ENCODE results near the gene PLEKHM3.

The PLEKHM3 gene

GRCh38 chr2:207876842-207877535 is 148.3 kb downstream of the PLEKHM3 start:
- TF ChIP-seq CTCF (IDR thresholded peaks at IDR 0.05; ENCODE audit: low read depth, low read length, missing control alignments), result no peak

GRCh38 chr2:207875473-207876212 is 149.7 kb downstream of the PLEKHM3 start:
- DNase-seq, result no peak
- Histone ChIP-seq H3K27ac (no peak overlapping the region), H3K4me3 (ENCODE audit: low read depth, low read length) (no peak overlapping the region), H3K36me3 (replicated peaks) (no peaks in the 10 kb centered on the region), H3K27me3 (replicated peaks) (no peaks in the 10 kb centered on the region)
- in situ Hi-C loops (cut with HindIII; ENCODE audit: low pct_ligation_motif_present, low sequenced_read_pairs), result no loop called here
- no peak for TF ChIP-seq CTCF (IDR thresholded peaks at IDR 0.05; ENCODE audit: low read depth, low read length, missing control alignments)

More at GRCh38 chr2:207876842-207877535, 148.3 kb downstream of the PLEKHM3 start:
- no peak overlapping the region for H3K27ac ChIP-seq
- no peaks in the 10 kb centered on the region for H3K27me3 ChIP-seq (replicated peaks)
- no peaks in the 10 kb centered on the region for H3K36me3 ChIP-seq (replicated peaks)
- no peak for DNase-seq
- H3K4me3 ChIP-seq (ENCODE audit: low read depth, low read length), result no peak overlapping the region
- in situ Hi-C loops (cut with HindIII; ENCODE audit: low pct_ligation_motif_present, low sequenced_read_pairs), result no loop called here

GRCh38 chr2:207873794-207874193 is 151.5 kb downstream of the PLEKHM3 start:
- in situ Hi-C loops (cut with HindIII; ENCODE audit: low pct_ligation_motif_present, low sequenced_read_pairs), result no loop called here
- no peak for TF ChIP-seq CTCF (IDR thresholded peaks at IDR 0.05; ENCODE audit: low read depth, low read length, missing control alignments)
- Histone ChIP-seq H3K27me3 (replicated peaks) (no peaks in the 10 kb centered on the region), H3K4me3 (ENCODE audit: low read depth, low read length) (no peak overlapping the region), H3K27ac (no peak overlapping the region), H3K36me3 (replicated peaks) (no peaks in the 10 kb centered on the region)
- no peak for DNase-seq

- no peaks in the 10 kb centered on the region for H3K36me3 ChIP-seq (replicated peaks)
- DNase-seq, result no peak
- TF ChIP-seq CTCF (IDR thresholded peaks at IDR 0.05; ENCODE audit: low read depth, low read length, missing control alignments), result no peak
- H3K27me3 ChIP-seq (replicated peaks), result no peaks in the 10 kb centered on the region
- no peak overlapping the region for H3K4me3 ChIP-seq (ENCODE audit: low read depth, low read length)
- in situ Hi-C loops (cut with HindIII; ENCODE audit: low pct_ligation_motif_present, low sequenced_read_pairs), result no loop called here
- no peak overlapping the region for H3K27ac ChIP-seq
Observed at GRCh38 chr2:207871911-207872310, 153.4 kb downstream of the PLEKHM3 start.

- in situ Hi-C loops (cut with HindIII; ENCODE audit: low pct_ligation_motif_present, low sequenced_read_pairs), result no loop called here
Observed at GRCh38 chr2:207871506-207871905, 153.8 kb downstream of the PLEKHM3 start.

More at GRCh38 chr2:207871506-207871905, 153.8 kb downstream of the PLEKHM3 start:
- no peak overlapping the region for H3K27ac ChIP-seq
- no peak for DNase-seq
- H3K36me3 ChIP-seq (replicated peaks), result no peaks in the 10 kb centered on the region
- no peak overlapping the region for H3K4me3 ChIP-seq (ENCODE audit: low read depth, low read length)
- no peaks in the 10 kb centered on the region for H3K27me3 ChIP-seq (replicated peaks)
- no peak for TF ChIP-seq CTCF (IDR thresholded peaks at IDR 0.05; ENCODE audit: low read depth, low read length, missing control alignments)

All from brain microvascular endothelial cell (primary cell).